Transverse colon (tissue), 3 donors: Measurements from ENCODE around the gene PRSS48.

ENCODE experiments used
- CTCF ChIP-seq, 5 experiments: fragments of 200-600 bp in 3 of 5; fragments of 450-650 bp in 2 of 5; sonication (generic) in 3 of 5; IDR thresholded peaks; 1 replicate in 2 of 5; 2 replicates in 3 of 5; pipeline ENCODE4 v1.5.1; 2016 to 2017; ENCODE audit warnings: antibody characterized with exemption in 5 of 5, inconsistent platforms in 3 of 5, mild to moderate bottlenecking in 2 of 5, moderate library complexity in 1 of 5
- EP300 ChIP-seq: sonication (generic); formaldehyde crosslinking; IDR thresholded peaks from one replicate; pipeline ENCODE4 v1.6.1; 2017; ENCODE audit warnings: antibody characterized with exemption, low read depth
- POLR2A ChIP-seq: fragments of 450-650 bp; IDR thresholded peaks from one replicate; pipeline ENCODE4 v1.6.1; 2016; ENCODE audit warnings: antibody characterized with exemption, mild to moderate bottlenecking, moderate library complexity

DNA sequence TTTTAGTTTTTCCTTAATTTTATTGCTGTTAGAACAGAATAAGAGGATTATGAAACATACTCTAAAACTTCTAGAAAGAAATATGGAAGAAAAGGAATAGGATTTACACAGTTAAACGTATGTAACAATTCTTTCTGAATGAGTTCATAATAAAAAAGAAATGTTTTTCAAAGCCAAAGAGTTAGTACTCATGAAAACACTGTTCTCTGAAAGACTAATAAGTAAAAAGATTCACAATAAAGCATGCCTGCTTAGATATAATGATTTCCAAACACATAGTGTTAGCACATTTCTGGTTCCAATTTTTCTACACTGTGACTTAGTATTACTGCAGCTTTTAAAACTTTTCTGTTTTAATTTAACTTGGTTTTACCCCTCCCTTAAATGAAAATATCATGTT, 49.8 kb upstream of the PRSS48 start:
- TF ChIP-seq EP300 (no peak), CTCF (IDR thresholded peaks at IDR 0.05) (no peak), POLR2A (no peak)
